HCT116 (cell line): Measurements from ENCODE around the gene KIF21B. TPM values are rescaled to one million over a fixed set of nuclear protein-coding genes. Genes with fewer than 3 reads are reported as not detected.

ENCODE experiments used
- ATAC-seq: fragments of 200-7000 bp; cut with Tn5 transposase; 2 replicates; pipeline ENCODE4 v1.9.1; 2020; ENCODE audit warnings: mild to moderate bottlenecking, moderate library complexity
- BruUV-seq: library from RNA; stranded (reverse); fragments of 400-500 nt; replicated peaks from 2 replicates; lab custom pipeline; 2021; lab: Mats Ljungman, UMichigan
- CTCF ChIA-PET: fragments of 300-600 bp; sonication (Branson Sonifier 250); formaldehyde crosslinking; loops from one replicate; lab custom pipeline; 2021; ENCODE audit warnings: antibody characterized with exemption; lab: Charles Lee
- POLR2A ChIA-PET: fragments of 300-600, 350-600 bp; sonication (Branson Sonifier 250); formaldehyde crosslinking; loops from one replicate; lab custom pipeline; 2021; ENCODE audit warnings: antibody characterized with exemption; lab: Charles Lee
- RAD21 ChIA-PET, 2 experiments: fragments of 300-600 bp; sonication (Branson Sonifier 250); formaldehyde crosslinking; loops; one replicate each; lab custom pipeline; 2023; ENCODE audit warnings: low total read pairs in 2 of 2; ENCODE audit not compliant: uncharacterized antibody in 2 of 2, unreplicated experiment in 2 of 2, low non-redundant PET in 1 of 2; lab: Charles Lee
- DNase-seq: peaks from one replicate; pipeline ENCODE4 v3.0.0-alpha.2; 2010; ENCODE audit warnings: low read depth, low spot score
- H2AFZ ChIP-seq: fragments of 200-600 bp; shearing (Covaris generic), sonication (generic); 2 replicates; pipeline ENCODE4 v1.6.1; 2017; ENCODE audit warnings: low read depth, mixed run types, mixed read lengths, antibody characterized with exemption, low read length; ENCODE audit not compliant: poor library complexity, severe bottlenecking
- H3K27ac ChIP-seq: 2 replicates; pipeline ENCODE4 v1.5.1; 2012; ENCODE audit warnings: low read depth, low read length
- H3K27me3 ChIP-seq: fragments of 200-600 bp; sonication (generic); 2 replicates; pipeline ENCODE4 v1.6.1; 2016; ENCODE audit warnings: mixed run types, low read length, mixed read lengths; ENCODE audit not compliant: insufficient read depth
- H3K36me3 ChIP-seq, 2 experiments: fragments of 200-500 bp in 1 of 2; fragments of 200-600 bp in 1 of 2; sonication (Bioruptor generic) in 1 of 2; sonication (generic) in 1 of 2; 2 replicates each; pipeline versions ENCODE4 v1.5.1 to v1.6.1; 2014 to 2016; ENCODE audit warnings: low read length in 2 of 2, inconsistent platforms in 1 of 2, mixed read lengths in 1 of 2, mixed run types in 1 of 2; ENCODE audit not compliant: insufficient read depth in 2 of 2, control insufficient read depth in 1 of 2
- H3K4me1 ChIP-seq, 2 experiments: fragments of 200-600 bp in 1 of 2; sonication (generic) in 1 of 2; 2 replicates each; pipeline versions ENCODE4 v1.5.1 to v1.6.1; 2012 to 2017; ENCODE audit warnings: low read length in 2 of 2, inconsistent platforms in 1 of 2, mild to moderate bottlenecking in 1 of 2, mixed read lengths in 1 of 2, mixed run types in 1 of 2, moderate library complexity in 1 of 2; ENCODE audit not compliant: insufficient read depth in 2 of 2, control insufficient read depth in 1 of 2
- H3K4me2 ChIP-seq: fragments of 200-600 bp; sonication (generic); 2 replicates; pipeline ENCODE4 v1.6.1; 2017; ENCODE audit warnings: mixed run types, low read length, mixed read lengths
- H3K4me3 ChIP-seq, 2 experiments: fragments of 200-600 bp in 1 of 2; sonication (generic) in 1 of 2; replicated peaks in 1 of 2; 2 replicates each; pipeline ENCODE4 v1.5.1; 2011 to 2016; ENCODE audit warnings: low read length in 2 of 2, control low read depth in 1 of 2, low read depth in 1 of 2, mild to moderate bottlenecking in 1 of 2, mixed read lengths in 1 of 2, mixed run types in 1 of 2
- H3K79me2 ChIP-seq: fragments of 200-600 bp; sonication (generic); 2 replicates; pipeline ENCODE4 v1.6.1; 2017; ENCODE audit warnings: mild to moderate bottlenecking, mixed run types, low read length, moderate library complexity, mixed read lengths; ENCODE audit not compliant: insufficient read depth
- H3K9ac ChIP-seq: fragments of 200-600 bp; sonication (generic); 2 replicates; pipeline ENCODE4 v1.6.1; 2016; ENCODE audit warnings: low read length, mixed read lengths
- H3K9me2 ChIP-seq: fragments of 200-600 bp; sonication (generic), shearing (Covaris generic); 2 replicates; pipeline ENCODE4 v1.6.1; 2017; ENCODE audit warnings: mixed run types, mild to moderate bottlenecking, moderate library complexity; ENCODE audit not compliant: insufficient read depth
- H3K9me3 ChIP-seq, 2 experiments: fragments of 200-500 bp in 1 of 2; fragments of 200-600 bp in 1 of 2; sonication (Bioruptor generic) in 1 of 2; sonication (generic) in 1 of 2; 2 replicates each; pipeline ENCODE4 v1.6.1; 2014 to 2017; ENCODE audit warnings: low read length in 2 of 2, mixed read lengths in 2 of 2, inconsistent platforms in 1 of 2, low read depth in 1 of 2, mild to moderate bottlenecking in 1 of 2, mixed run types in 1 of 2, moderate library complexity in 1 of 2; ENCODE audit not compliant: control insufficient read depth in 1 of 2, insufficient read depth in 1 of 2
- H4K20me1 ChIP-seq: fragments of 200-600 bp; sonication (generic), shearing (Covaris generic); 2 replicates; pipeline ENCODE4 v1.6.1; 2017; ENCODE audit warnings: mixed run types, mild to moderate bottlenecking, moderate library complexity; ENCODE audit not compliant: insufficient read depth
- CBX3 ChIP-seq: IDR thresholded peaks from 2 replicates; pipeline ENCODE4 v1.6.1; 2012; ENCODE audit warnings: low read depth
- CEBPB ChIP-seq: IDR thresholded peaks from 2 replicates; pipeline ENCODE4 v1.6.1; 2012; ENCODE audit warnings: low read depth
- CTCF ChIP-seq, 3 experiments: fragments of 200-600 bp in 1 of 3; sonication (generic) in 1 of 3; IDR thresholded peaks in 2 of 3; conservative IDR thresholded peaks in 1 of 3; 2 replicates each; pipeline ENCODE4 v1.5.1; 2012 to 2017; ENCODE audit warnings: low read depth in 2 of 3, low read length in 2 of 3, antibody characterized with exemption in 1 of 3, borderline replicate concordance in 1 of 3, control low read depth in 1 of 3, mild to moderate bottlenecking in 1 of 3, mixed read lengths in 1 of 3, mixed run types in 1 of 3, moderate library complexity in 1 of 3; ENCODE audit not compliant: insufficient read depth in 1 of 3
- EGR1 ChIP-seq: IDR thresholded peaks from 2 replicates; pipeline ENCODE4 v1.6.1; 2012; ENCODE audit warnings: low read depth
- ELF1 ChIP-seq: IDR thresholded peaks from 2 replicates; pipeline ENCODE4 v1.6.1; 2012; ENCODE audit warnings: low read depth, borderline replicate concordance
- EZH2 ChIP-seq: fragments of 200-600 bp; sonication (generic); IDR thresholded peaks from 2 replicates; pipeline ENCODE4 v1.6.1; 2017; ENCODE audit warnings: antibody characterized with exemption, mixed run types
- EZH2phosphoT487 ChIP-seq: fragments of 200-600 bp; IDR thresholded peaks from 2 replicates; pipeline ENCODE4 v1.6.1; 2018; ENCODE audit warnings: antibody characterized with exemption, borderline replicate concordance
- FOSL1 ChIP-seq: IDR thresholded peaks from 2 replicates; pipeline ENCODE4 v1.6.1; 2012; ENCODE audit warnings: low read depth
- JUND ChIP-seq: IDR thresholded peaks from 2 replicates; pipeline ENCODE4 v1.6.1; 2012
- MAX ChIP-seq: IDR thresholded peaks from 2 replicates; pipeline ENCODE4 v1.6.1; 2012
- POLR2AphosphoS5 ChIP-seq: IDR thresholded peaks from 2 replicates; pipeline ENCODE4 v1.6.1; 2011; ENCODE audit warnings: mild to moderate bottlenecking, low read depth, low read length, moderate library complexity
- RAD21 ChIP-seq: IDR thresholded peaks from 2 replicates; pipeline ENCODE4 v1.6.1; 2012; ENCODE audit warnings: low read depth, mild to moderate bottlenecking
- SRF ChIP-seq: IDR thresholded peaks from 2 replicates; pipeline ENCODE4 v1.6.1; 2012; ENCODE audit warnings: low read depth
- TCF7L2 ChIP-seq: IDR thresholded peaks from 2 replicates; pipeline ENCODE4 v1.7.0; 2011; ENCODE audit warnings: borderline replicate concordance, inconsistent platforms; ENCODE audit not compliant: insufficient read depth, insufficient read length; ENCODE audit errors: extremely low read depth
- ZFX ChIP-seq: fragments of 450-650 bp; IDR thresholded peaks from 2 replicates; pipeline ENCODE4 v1.6.1; 2017
- ZNF274 ChIP-seq: fragments of 200-500 bp; sonication (Bioruptor generic); IDR thresholded peaks from 2 replicates; pipeline ENCODE4 v1.6.1; 2014; ENCODE audit warnings: mild to moderate bottlenecking, low read depth, low read length, inconsistent platforms
- intact Hi-C: fragments of 100-400 bp; cut with micrococcal nuclease; formaldehyde crosslinking; loops from 2 replicates; pipeline ENCODE4 v1.10.0; 2022
- total RNA-seq: library from RNA; stranded (reverse); gene quantifications from one replicate; pipeline ENCODE4 v1.2.1, GENCODE V29; 2021; ENCODE audit not compliant: unreplicated experiment
- TF ChIP-seq, protein P1 (sequence below): IDR thresholded peaks from 2 replicates; pipeline ENCODE4 v1.6.1; 2012; ENCODE audit warnings: low read depth
- TF ChIP-seq, protein P2 (sequence below): IDR thresholded peaks from 2 replicates; pipeline ENCODE4 v1.6.1; 2012

KIF21B gene
- total RNA-seq, 1 experiment from 2014 or later, result 6.1 TPM

DNA sequence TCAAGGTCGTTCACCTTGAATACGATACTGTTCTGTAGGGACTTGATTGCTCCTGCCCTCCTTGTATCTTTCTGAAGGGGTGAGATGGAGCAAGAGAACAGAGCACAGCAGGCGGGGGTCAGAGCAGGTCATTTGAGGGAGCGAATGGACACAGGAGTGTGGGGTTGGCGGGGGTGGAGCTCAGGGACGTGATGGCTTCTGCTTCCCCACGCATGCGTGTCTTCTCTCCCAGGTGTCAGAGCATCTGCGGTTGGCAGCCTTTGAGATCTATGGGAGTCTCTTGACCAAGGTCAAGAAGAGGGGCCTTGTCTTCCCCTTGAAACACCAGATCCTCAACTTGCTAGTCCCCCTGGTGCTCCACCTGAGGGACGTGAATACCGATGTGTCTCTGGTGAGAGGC lies 64.9 kb downstream of the KIF21B start (continued):
- no peak for TF ChIP-seq CTCF (IDR thresholded peaks at IDR 0.05 in 2 of 3, conservative IDR thresholded peaks at IDR 0.05 in 1 of 3; ENCODE audit: borderline replicate concordance in 1 of 3, insufficient read depth in 1 of 3, low read depth in 2 of 3, low read length in 2 of 3)

- intact Hi-C loops, result no loop called here
- Histone ChIP-seq H4K20me1 (no peaks in the 10 kb centered on the region), H3K4me1 (no peaks in the 10 kb centered on the region), H3K36me3 (no peaks in the 10 kb centered on the region), H3K4me3 (no peak overlapping the region), H3K79me2 (no peaks in the 10 kb centered on the region), H3K27me3 (no peaks in the 10 kb centered on the region), H3K27ac (no peak overlapping the region), H3K4me2 (no peak overlapping the region), H3K9me3 (no peaks in the 10 kb centered on the region), H2AFZ (no peak overlapping the region), H3K9ac (no peak overlapping the region), H3K9me2 (no peaks in the 10 kb centered on the region)
- no peak for ATAC-seq
- ChIA-PET RAD21 (no interaction called here), CTCF (no interaction called here), POLR2A (no interaction called here)
- no TSS peak for BruUV-seq
- TF ChIP-seq ELF1 (no peak), ZFX (no peak), MAX (no peak), SRF (no peak), EZH2 (no peak), JUND (no peak), ZNF274 (no peak), EZH2phosphoT487 (no peak), TCF7L2 (no peak), CBX3 (no peak), CEBPB (no peak), POLR2AphosphoS5 (no peak), EGR1 (no peak), FOSL1 (no peak), RAD21 (no peak)
- TF ChIP-seq, protein P1, sequence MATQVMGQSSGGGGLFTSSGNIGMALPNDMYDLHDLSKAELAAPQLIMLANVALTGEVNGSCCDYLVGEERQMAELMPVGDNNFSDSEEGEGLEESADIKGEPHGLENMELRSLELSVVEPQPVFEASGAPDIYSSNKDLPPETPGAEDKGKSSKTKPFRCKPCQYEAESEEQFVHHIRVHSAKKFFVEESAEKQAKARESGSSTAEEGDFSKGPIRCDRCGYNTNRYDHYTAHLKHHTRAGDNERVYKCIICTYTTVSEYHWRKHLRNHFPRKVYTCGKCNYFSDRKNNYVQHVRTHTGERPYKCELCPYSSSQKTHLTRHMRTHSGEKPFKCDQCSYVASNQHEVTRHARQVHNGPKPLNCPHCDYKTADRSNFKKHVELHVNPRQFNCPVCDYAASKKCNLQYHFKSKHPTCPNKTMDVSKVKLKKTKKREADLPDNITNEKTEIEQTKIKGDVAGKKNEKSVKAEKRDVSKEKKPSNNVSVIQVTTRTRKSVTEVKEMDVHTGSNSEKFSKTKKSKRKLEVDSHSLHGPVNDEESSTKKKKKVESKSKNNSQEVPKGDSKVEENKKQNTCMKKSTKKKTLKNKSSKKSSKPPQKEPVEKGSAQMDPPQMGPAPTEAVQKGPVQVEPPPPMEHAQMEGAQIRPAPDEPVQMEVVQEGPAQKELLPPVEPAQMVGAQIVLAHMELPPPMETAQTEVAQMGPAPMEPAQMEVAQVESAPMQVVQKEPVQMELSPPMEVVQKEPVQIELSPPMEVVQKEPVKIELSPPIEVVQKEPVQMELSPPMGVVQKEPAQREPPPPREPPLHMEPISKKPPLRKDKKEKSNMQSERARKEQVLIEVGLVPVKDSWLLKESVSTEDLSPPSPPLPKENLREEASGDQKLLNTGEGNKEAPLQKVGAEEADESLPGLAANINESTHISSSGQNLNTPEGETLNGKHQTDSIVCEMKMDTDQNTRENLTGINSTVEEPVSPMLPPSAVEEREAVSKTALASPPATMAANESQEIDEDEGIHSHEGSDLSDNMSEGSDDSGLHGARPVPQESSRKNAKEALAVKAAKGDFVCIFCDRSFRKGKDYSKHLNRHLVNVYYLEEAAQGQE, result no peak
- TF ChIP-seq, protein P2, sequence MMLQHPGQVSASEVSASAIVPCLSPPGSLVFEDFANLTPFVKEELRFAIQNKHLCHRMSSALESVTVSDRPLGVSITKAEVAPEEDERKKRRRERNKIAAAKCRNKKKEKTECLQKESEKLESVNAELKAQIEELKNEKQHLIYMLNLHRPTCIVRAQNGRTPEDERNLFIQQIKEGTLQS, result no peak
- DNase-seq, result no peak
Observed at GRCh38 chr1:200954434-200954833, 69.1 kb downstream of the KIF21B start.
